VCaP (cell line): Measurements from ENCODE around the gene TRPM2.

ENCODE experiments used
- H3K27ac ChIP-seq: fragments of 450-650 bp; 2 replicates; pipeline ENCODE4 v1.5.1; 2017
- CTCF ChIP-seq: fragments of 450-650 bp; conservative IDR thresholded peaks from 2 replicates; pipeline ENCODE4 v1.5.1; 2017; ENCODE audit warnings: mild to moderate bottlenecking, moderate library complexity

The TRPM2 gene

GRCh38 chr21:44317241-44317782 lies 36.1 kb upstream of the TRPM2 start:
- TF ChIP-seq CTCF, result no peak
- H3K27ac ChIP-seq, result no peak overlapping the region

GRCh38 chr21:44317871-44318270 lies 35.5 kb upstream of the TRPM2 start:
- TF ChIP-seq CTCF, result no peak
- H3K27ac ChIP-seq, result no peak overlapping the region

- TF ChIP-seq CTCF, result no peak
- H3K27ac ChIP-seq, result no peak overlapping the region
Measured at GRCh38 chr21:44318489-44319285, 34.7 kb upstream of the TRPM2 start.

- H3K27ac ChIP-seq, result no peak overlapping the region
- no peak for TF ChIP-seq CTCF
Measured at GRCh38 chr21:44319407-44320065, 33.9 kb upstream of the TRPM2 start.

- TF ChIP-seq CTCF, result no peak
- no peak overlapping the region for H3K27ac ChIP-seq
Measured at GRCh38 chr21:44320847-44321246, 32.6 kb upstream of the TRPM2 start.

GRCh38 chr21:44321846-44322450 lies 31.5 kb upstream of the TRPM2 start:
- no peak for TF ChIP-seq CTCF
- no peak overlapping the region for H3K27ac ChIP-seq

- TF ChIP-seq CTCF, result no peak
- H3K27ac ChIP-seq, result no peak overlapping the region
Measured at GRCh38 chr21:44322621-44323325, 30.6 kb upstream of the TRPM2 start.
